Thymus (tissue), 11 donors: ENCODE results near the gene AKAP7. TPM values are rescaled to one million over a fixed set of nuclear protein-coding genes. Genes with fewer than 3 reads are reported as not detected.

Source experiments
- DNase-seq, 9 donors: peaks; one replicate each; pipeline ENCODE4 v3.0.0-alpha.2; 2013; ENCODE audit warnings: low spot score in 9 of 9, low read depth in 6 of 9, missing footprints in 1 of 9
- H3K27ac ChIP-seq, 2 donors: one replicate each; pipeline ENCODE4 v1.5.1; 2013; ENCODE audit warnings: control low read depth in 1 of 2, low read depth in 1 of 2, low read length in 1 of 2, mild to moderate bottlenecking in 1 of 2, moderate library complexity in 1 of 2
- H3K27me3 ChIP-seq, 2 donors: one replicate each; pipeline ENCODE4 v1.5.1; 2013; ENCODE audit warnings: low read length in 1 of 2; ENCODE audit not compliant: control insufficient read depth in 2 of 2, insufficient read depth in 1 of 2
- H3K36me3 ChIP-seq, 2 donors: one replicate each; pipeline ENCODE4 v1.5.1; 2013; ENCODE audit warnings: low read length in 1 of 2, mild to moderate bottlenecking in 1 of 2, moderate library complexity in 1 of 2; ENCODE audit not compliant: control insufficient read depth in 2 of 2, insufficient read depth in 2 of 2
- H3K4me1 ChIP-seq, 2 donors: one replicate each; pipeline ENCODE4 v1.5.1; 2013; ENCODE audit warnings: low read length in 2 of 2; ENCODE audit not compliant: control insufficient read depth in 2 of 2, insufficient read depth in 2 of 2
- H3K4me3 ChIP-seq, 2 donors: one replicate each; pipeline ENCODE4 v1.5.1; 2013; ENCODE audit warnings: low read length in 2 of 2, control low read depth in 1 of 2, mild to moderate bottlenecking in 1 of 2
- H3K9me3 ChIP-seq, 2 donors: one replicate each; pipeline ENCODE4 v1.5.1; 2013; ENCODE audit warnings: low read length in 1 of 2, mild to moderate bottlenecking in 1 of 2; ENCODE audit not compliant: control insufficient read depth in 2 of 2, insufficient read depth in 1 of 2
- WGBS: extraction: QIAGEN DNeasy Blood & Tissue Kit; methylation state at CpG from one replicate; pipeline ENCODE4 v1.1.7; 2013; 5-methylcytosine and 5-hydroxymethylcytosine counted together
- polyA plus RNA-seq: library from polyadenylated mRNA; stranded (reverse); fragments of 200-250 nt; gene quantifications from one replicate; pipeline ENCODE4 v1.2.3, GENCODE V29; 2013
- total RNA-seq: library from RNA; stranded (reverse); fragments of 120-200 nt; gene quantifications from one replicate; pipeline ENCODE4 v1.2.4, GENCODE V29; 2013
- donor health status: healthy.

AKAP7 gene
- total and polyA plus RNA-seq, 2 donors = 12.0 to 16.8 TPM

- no peaks in the 10 kb centered on the region for H3K4me1 ChIP-seq
- H3K27me3 ChIP-seq = no peaks in the 10 kb centered on the region
- H3K36me3 ChIP-seq = no peaks in the 10 kb centered on the region
- no peak for DNase-seq
- no peaks in the 10 kb centered on the region for H3K9me3 ChIP-seq
- no peak overlapping the region for H3K4me3 ChIP-seq
- H3K27ac ChIP-seq = no peak overlapping the region
- 99% methylated on average over 3 of the region's 3 CpGs for WGBS
Measured at GRCh38 chr6:131143319-131143718, 8.1 kb downstream of the AKAP7 start.

- Histone ChIP-seq H3K27ac (no peak overlapping the region), H3K27me3 (no peaks in the 10 kb centered on the region), H3K36me3 (no peaks in the 10 kb centered on the region), H3K4me3 (no peak overlapping the region), H3K9me3 (no peaks in the 10 kb centered on the region), H3K4me1 (no peaks in the 10 kb centered on the region)
- WGBS = 96% methylated on average over 2 of the region's 2 CpGs
- DNase-seq = no peak
Measured at GRCh38 chr6:131146865-131147264, 11.6 kb downstream of the AKAP7 start.

GRCh38 chr6:131156411-131156810 is 21.1 kb downstream of the AKAP7 start:
- Histone ChIP-seq H3K27ac (no peak overlapping the region), H3K4me1 (no peaks in the 10 kb centered on the region), H3K4me3 (no peak overlapping the region), H3K36me3 (no peaks in the 10 kb centered on the region), H3K9me3 (no peaks in the 10 kb centered on the region), H3K27me3 (no peaks in the 10 kb centered on the region)
- 98% methylated on average over 2 of the region's 2 CpGs for WGBS
- no peak for DNase-seq

- H3K27ac ChIP-seq = no peak overlapping the region
- DNase-seq = no peak
- 98% methylated on average over 2 of the region's 2 CpGs for WGBS
- H3K27me3 ChIP-seq = no peaks in the 10 kb centered on the region
- H3K4me3 ChIP-seq = no peak overlapping the region
- no peaks in the 10 kb centered on the region for H3K4me1 ChIP-seq
- no peaks in the 10 kb centered on the region for H3K36me3 ChIP-seq
- H3K9me3 ChIP-seq = no peaks in the 10 kb centered on the region
Measured at GRCh38 chr6:131159578-131159977, 24.3 kb downstream of the AKAP7 start.

- WGBS = 94% methylated on average over 1 of the region's 1 CpG
- DNase-seq = no peak
- no peaks in the 10 kb centered on the region for H3K4me1 ChIP-seq
- no peak overlapping the region for H3K4me3 ChIP-seq
- H3K36me3 ChIP-seq = no peaks in the 10 kb centered on the region
- H3K27me3 ChIP-seq = no peaks in the 10 kb centered on the region
- H3K27ac ChIP-seq = no peak overlapping the region
- H3K9me3 ChIP-seq = no peaks in the 10 kb centered on the region
Measured at GRCh38 chr6:131160254-131160758, 25.0 kb downstream of the AKAP7 start.

- no peak overlapping the region for H3K4me3 ChIP-seq
- no peaks in the 10 kb centered on the region for H3K36me3 ChIP-seq
- H3K27ac ChIP-seq = no peak overlapping the region
- H3K9me3 ChIP-seq = no peaks in the 10 kb centered on the region
- no peak for DNase-seq
- 94% methylated on average over 3 of the region's 3 CpGs for WGBS
- no peaks in the 10 kb centered on the region for H3K27me3 ChIP-seq
- no peaks in the 10 kb centered on the region for H3K4me1 ChIP-seq
Measured at GRCh38 chr6:131161987-131162386, 26.7 kb downstream of the AKAP7 start.

- no peaks in the 10 kb centered on the region for H3K4me1 ChIP-seq
- WGBS = 93% methylated on average over 1 of the region's 1 CpG
- H3K9me3 ChIP-seq = no peaks in the 10 kb centered on the region
- no peaks in the 10 kb centered on the region for H3K27me3 ChIP-seq
- no peak overlapping the region for H3K4me3 ChIP-seq
- DNase-seq = no peak
- H3K36me3 ChIP-seq = no peaks in the 10 kb centered on the region
- H3K27ac ChIP-seq = no peak overlapping the region
Measured at GRCh38 chr6:131163886-131164285, 28.6 kb downstream of the AKAP7 start.

- H3K9me3 ChIP-seq = no peaks in the 10 kb centered on the region
- no peak overlapping the region for H3K4me3 ChIP-seq
- H3K27ac ChIP-seq = no peak overlapping the region
- H3K27me3 ChIP-seq = no peaks in the 10 kb centered on the region
- DNase-seq = no peak
- no peaks in the 10 kb centered on the region for H3K36me3 ChIP-seq
- H3K4me1 ChIP-seq = no peaks in the 10 kb centered on the region
- WGBS = 97% methylated on average over 2 of the region's 2 CpGs
Measured at GRCh38 chr6:131164506-131164905, 29.2 kb downstream of the AKAP7 start.

- Histone ChIP-seq H3K36me3 (no peaks in the 10 kb centered on the region), H3K4me1 (no peaks in the 10 kb centered on the region), H3K4me3 (no peak overlapping the region), H3K27ac (no peak overlapping the region), H3K9me3 (no peaks in the 10 kb centered on the region), H3K27me3 (no peaks in the 10 kb centered on the region)
- WGBS = 91% methylated on average over 3 of the region's 3 CpGs
- no peak for DNase-seq
Measured at GRCh38 chr6:131167773-131168172, 32.5 kb downstream of the AKAP7 start.

- no peaks in the 10 kb centered on the region for H3K4me1 ChIP-seq
- no peaks in the 10 kb centered on the region for H3K27me3 ChIP-seq
- no peak overlapping the region for H3K4me3 ChIP-seq
- no peaks in the 10 kb centered on the region for H3K36me3 ChIP-seq
- DNase-seq = no peak
- no peaks in the 10 kb centered on the region for H3K9me3 ChIP-seq
- no peak overlapping the region for H3K27ac ChIP-seq
Measured at GRCh38 chr6:131169613-131170012, 34.3 kb downstream of the AKAP7 start.
